Measurements from ENCODE around the gene CEP112. TPM values are rescaled to one million over a fixed set of nuclear protein-coding genes. Genes with fewer than 3 reads are reported as not detected.

The CEP112 gene
- total RNA-seq, 1 donor from 2014 or later = 20.1 TPM

DNA sequence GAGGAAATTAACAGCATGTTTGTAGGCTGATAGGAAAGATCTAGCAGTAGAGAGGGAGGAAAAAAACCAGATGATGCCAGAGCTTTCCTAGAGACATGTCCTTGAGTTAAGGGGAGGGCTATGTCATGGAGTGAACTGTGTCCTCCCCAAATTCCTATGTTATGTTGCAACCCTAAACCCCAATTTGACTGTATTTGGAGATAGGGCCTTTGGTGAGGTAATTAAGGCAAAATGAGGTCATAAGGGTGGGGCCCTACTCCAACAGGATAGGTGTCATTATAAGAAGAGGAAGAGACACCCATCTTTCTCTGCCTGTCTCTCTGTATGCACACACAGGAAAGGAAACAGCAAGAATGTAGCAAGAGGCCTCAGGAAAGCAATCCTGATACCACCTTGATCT is 435.2 kb downstream of the CEP112 start:
- TF ChIP-seq POLR2AphosphoS5 (IDR thresholded peaks at IDR 0.05; ENCODE audit: insufficient read depth in 1 of 2, low read depth in 1 of 2) (no peak), POLR2A (IDR thresholded peaks at IDR 0.05) (no peak)
- TF ChIP-seq, protein P1, sequence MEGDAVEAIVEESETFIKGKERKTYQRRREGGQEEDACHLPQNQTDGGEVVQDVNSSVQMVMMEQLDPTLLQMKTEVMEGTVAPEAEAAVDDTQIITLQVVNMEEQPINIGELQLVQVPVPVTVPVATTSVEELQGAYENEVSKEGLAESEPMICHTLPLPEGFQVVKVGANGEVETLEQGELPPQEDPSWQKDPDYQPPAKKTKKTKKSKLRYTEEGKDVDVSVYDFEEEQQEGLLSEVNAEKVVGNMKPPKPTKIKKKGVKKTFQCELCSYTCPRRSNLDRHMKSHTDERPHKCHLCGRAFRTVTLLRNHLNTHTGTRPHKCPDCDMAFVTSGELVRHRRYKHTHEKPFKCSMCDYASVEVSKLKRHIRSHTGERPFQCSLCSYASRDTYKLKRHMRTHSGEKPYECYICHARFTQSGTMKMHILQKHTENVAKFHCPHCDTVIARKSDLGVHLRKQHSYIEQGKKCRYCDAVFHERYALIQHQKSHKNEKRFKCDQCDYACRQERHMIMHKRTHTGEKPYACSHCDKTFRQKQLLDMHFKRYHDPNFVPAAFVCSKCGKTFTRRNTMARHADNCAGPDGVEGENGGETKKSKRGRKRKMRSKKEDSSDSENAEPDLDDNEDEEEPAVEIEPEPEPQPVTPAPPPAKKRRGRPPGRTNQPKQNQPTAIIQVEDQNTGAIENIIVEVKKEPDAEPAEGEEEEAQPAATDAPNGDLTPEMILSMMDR (IDR thresholded peaks at IDR 0.05) = no peak
- H3K27ac ChIP-seq = no peak overlapping the region
- no peaks in the 10 kb centered on the region for H3K4me1 ChIP-seq
- H3K4me3 ChIP-seq = no peak overlapping the region
- H3K9me3 ChIP-seq = no peaks in the 10 kb centered on the region
- H3K36me3 ChIP-seq = no peaks in the 10 kb centered on the region
- no peaks in the 10 kb centered on the region for H3K27me3 ChIP-seq
- DNase-seq (ENCODE audit: extremely low spot score in 2 of 2) = no peak
- intact Hi-C loops (cut with DNase I) = no loop called here

GRCh38 chr17:65755799-65756198 is 436.1 kb downstream of the CEP112 start:
- intact Hi-C loops (cut with DNase I) = no loop called here
- Histone ChIP-seq H3K9me3 (no peaks in the 10 kb centered on the region), H3K36me3 (no peaks in the 10 kb centered on the region), H3K4me1 (peaks cover 7% of the 10 kb centered on the region), H3K27me3 (no peaks in the 10 kb centered on the region), H3K27ac (no peak overlapping the region), H3K4me3 (no peak overlapping the region)
- DNase-seq (ENCODE audit: extremely low spot score in 2 of 2) = no peak
- TF ChIP-seq POLR2A (IDR thresholded peaks at IDR 0.05) = no peak
- TF ChIP-seq POLR2AphosphoS5 (IDR thresholded peaks at IDR 0.05; ENCODE audit: insufficient read depth in 1 of 2, low read depth in 1 of 2) = no peak
- TF ChIP-seq, protein P1 (IDR thresholded peaks at IDR 0.05) = no peak

DNA sequence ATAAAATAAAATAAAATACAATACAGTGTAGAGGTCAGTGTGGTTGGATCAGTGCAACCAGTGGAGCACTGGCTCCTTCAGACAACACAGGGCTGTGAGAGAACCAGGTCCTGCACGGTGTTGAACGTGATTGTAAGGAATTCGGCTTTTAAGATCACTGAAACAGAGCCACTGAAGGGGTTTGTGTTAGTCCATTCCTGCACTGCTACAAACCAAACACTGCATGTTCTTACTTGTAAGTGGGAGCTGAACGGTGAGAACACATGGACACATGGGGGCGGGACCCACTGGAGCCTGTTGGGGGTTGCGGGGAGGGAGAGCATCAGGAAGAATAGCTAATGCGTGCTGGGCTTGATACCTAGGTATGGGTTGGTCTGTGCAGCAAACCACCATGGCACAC is 437.3 kb downstream of the CEP112 start:
- no peak for DNase-seq (ENCODE audit: extremely low spot score in 2 of 2)
- intact Hi-C loops (cut with DNase I) = no loop called here
- Histone ChIP-seq H3K27ac (no peak overlapping the region), H3K4me3 (no peak overlapping the region), H3K9me3 (no peaks in the 10 kb centered on the region), H3K4me1 (peaks cover 17% of the 10 kb centered on the region), H3K27me3 (no peaks in the 10 kb centered on the region), H3K36me3 (no peaks in the 10 kb centered on the region)
- no peak for TF ChIP-seq POLR2A (IDR thresholded peaks at IDR 0.05)
- no peak for TF ChIP-seq POLR2AphosphoS5 (IDR thresholded peaks at IDR 0.05; ENCODE audit: insufficient read depth in 1 of 2, low read depth in 1 of 2)
- TF ChIP-seq, protein P1 (IDR thresholded peaks at IDR 0.05) = no peak

- intact Hi-C loops (cut with DNase I) = no loop called here
- Histone ChIP-seq H3K27ac (no peak overlapping the region), H3K4me1 (peaks cover 17% of the 10 kb centered on the region), H3K36me3 (no peaks in the 10 kb centered on the region), H3K27me3 (no peaks in the 10 kb centered on the region), H3K9me3 (no peaks in the 10 kb centered on the region), H3K4me3 (no peak overlapping the region)
- TF ChIP-seq POLR2A (IDR thresholded peaks at IDR 0.05) (no peak), POLR2AphosphoS5 (IDR thresholded peaks at IDR 0.05; ENCODE audit: insufficient read depth in 1 of 2, low read depth in 1 of 2) (no peak)
- TF ChIP-seq, protein P1 (IDR thresholded peaks at IDR 0.05) = no peak
- no peak for DNase-seq (ENCODE audit: extremely low spot score in 2 of 2)
Observed at GRCh38 chr17:65754081-65754480, 437.9 kb downstream of the CEP112 start.

- H3K4me1 ChIP-seq = peaks cover 17% of the 10 kb centered on the region
- intact Hi-C loops (cut with DNase I) = no loop called here
- H3K27me3 ChIP-seq = no peaks in the 10 kb centered on the region
- H3K27ac ChIP-seq = no peak overlapping the region
- no peaks in the 10 kb centered on the region for H3K9me3 ChIP-seq
- H3K36me3 ChIP-seq = no peaks in the 10 kb centered on the region
- TF ChIP-seq POLR2AphosphoS5 (IDR thresholded peaks at IDR 0.05; ENCODE audit: insufficient read depth in 1 of 2, low read depth in 1 of 2) (no peak), POLR2A (IDR thresholded peaks at IDR 0.05) (no peak)
- TF ChIP-seq, protein P1 (IDR thresholded peaks at IDR 0.05) = no peak
- H3K4me3 ChIP-seq = no peak overlapping the region
- no peak for DNase-seq (ENCODE audit: extremely low spot score in 2 of 2)
Observed at GRCh38 chr17:65753348-65753747, 438.6 kb downstream of the CEP112 start.

Measured in vagina (tissue), 2 donors.